GM18517 (cell line): Measurements from ENCODE around the gene FSIP1.

Experiments
- ATAC-seq: cut with Tn5 transposase; IDR thresholded peaks from one replicate; pipeline ENCODE4 v1.9.1; 2021; ENCODE audit warnings: mild to moderate bottlenecking, moderate library complexity; ENCODE audit not compliant: unreplicated experiment

The FSIP1 gene

DNA sequence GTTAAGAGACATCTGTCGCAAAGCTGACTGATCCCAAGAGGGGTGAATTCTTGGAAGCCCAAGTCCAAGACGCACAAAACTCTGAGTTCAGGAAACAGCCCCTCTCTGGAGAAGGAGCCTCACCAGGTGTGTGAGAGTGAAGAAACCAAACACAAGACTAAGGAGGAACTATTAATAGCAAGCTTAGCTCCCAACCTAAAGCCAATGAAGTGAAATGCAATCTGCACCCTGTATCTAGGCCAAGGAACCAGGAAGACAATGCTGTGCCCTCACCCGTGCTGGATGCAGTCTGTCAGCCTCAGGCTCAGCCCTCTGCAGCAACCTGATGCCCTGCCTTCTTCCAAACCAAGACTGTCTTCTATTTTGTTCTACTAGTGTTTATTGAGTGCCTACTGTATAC lies 224.2 kb downstream of the FSIP1 start:
- ATAC-seq, result no peak

DNA sequence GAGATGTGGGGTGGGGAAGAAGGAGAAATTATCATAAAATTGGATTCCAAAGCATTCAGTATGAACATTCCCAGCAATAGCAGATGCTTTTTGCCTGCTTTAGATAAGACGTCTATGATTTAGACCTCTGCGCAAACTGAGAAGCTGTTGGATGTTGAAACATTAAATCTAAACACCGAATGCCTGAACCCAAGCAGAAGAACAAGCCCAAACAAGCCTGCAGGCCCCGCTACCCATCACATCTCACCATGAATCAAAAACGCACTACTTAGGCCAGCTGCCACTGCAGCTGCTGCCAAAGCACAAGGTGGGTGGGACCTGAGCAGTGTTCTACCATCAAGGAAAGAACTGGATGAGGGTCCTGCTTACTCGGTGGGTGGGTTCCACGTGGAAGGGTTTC lies 226.2 kb downstream of the FSIP1 start:
- ATAC-seq, result no peak

DNA sequence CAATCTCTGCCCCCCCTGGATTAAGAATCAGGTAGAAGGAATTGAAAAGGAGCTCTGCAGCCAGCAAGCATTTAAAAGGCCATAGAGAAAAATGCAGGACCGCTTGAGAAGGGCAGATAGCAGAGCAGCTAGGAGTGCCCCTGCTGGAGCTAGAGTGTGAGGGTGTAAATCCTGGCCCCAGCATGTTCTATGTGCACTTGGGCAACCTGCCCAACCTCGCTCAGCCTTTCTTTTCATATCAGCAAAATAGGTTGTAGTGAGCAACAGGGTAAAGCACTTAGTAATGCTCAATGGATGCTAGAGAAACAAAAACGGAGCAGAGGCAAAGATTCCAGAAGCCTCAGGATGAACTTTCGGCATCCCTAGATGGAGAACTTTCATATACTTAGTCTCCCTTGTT lies 226.8 kb downstream of the FSIP1 start:
- no peak for ATAC-seq

DNA sequence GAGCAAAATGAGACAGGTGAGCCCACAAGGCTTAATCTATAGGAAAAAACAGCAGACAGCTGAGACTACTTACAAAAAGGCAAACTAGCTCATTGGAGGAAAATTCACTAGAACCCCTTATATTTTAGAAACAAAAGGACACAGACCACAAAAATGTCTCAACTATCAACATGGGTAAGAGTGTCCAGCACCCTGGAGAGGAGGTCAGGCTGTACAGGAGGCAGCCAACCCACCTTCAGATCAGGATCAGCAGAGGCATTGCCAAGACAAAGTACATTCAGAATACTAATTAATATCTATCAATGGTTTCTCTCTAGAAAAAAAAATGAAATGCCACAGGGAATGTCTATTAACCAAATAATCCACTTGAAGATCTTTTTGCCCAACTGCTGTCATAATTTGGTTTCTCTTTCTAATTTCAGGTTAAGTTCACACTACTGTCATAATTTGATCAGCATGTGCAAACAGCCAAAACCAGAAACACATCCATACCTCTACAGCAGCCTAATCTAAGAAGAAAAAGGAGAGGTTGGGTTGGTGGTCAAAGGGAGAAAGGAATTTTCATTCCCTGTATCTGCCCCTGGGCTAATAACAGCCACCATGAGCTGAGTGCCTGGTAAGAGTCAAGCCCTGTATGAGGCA lies 227.8 kb downstream of the FSIP1 start:
- no peak for ATAC-seq

GRCh38 chr15:39553947-39554693 lies 228.5 kb downstream of the FSIP1 start:
- ATAC-seq, result no peak

- ATAC-seq, result no peak
Measured at GRCh38 chr15:39552556-39552955, 230.1 kb downstream of the FSIP1 start.

DNA sequence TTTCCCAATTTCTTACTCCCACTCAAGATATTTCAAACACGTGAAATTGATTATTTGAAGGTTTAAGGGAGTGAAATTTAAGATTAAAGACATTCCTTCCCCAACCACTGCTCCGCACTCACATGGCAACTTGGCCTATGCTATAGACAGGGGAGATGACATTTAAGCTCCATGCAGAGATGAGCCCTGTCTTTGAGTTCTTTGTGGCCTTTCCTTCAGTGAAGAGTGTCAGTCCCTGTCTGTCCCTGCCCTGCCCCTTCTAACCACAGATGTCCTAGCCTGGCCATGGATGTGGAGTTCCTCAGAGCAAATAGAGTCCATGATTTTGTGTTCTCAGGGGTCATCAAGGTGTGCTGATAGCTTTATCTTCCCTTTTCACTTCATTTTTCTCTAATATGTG lies 231.2 kb downstream of the FSIP1 start:
- no peak for ATAC-seq
